Measurements from ENCODE around the gene DOCK3.

DOCK3 gene

DNA sequence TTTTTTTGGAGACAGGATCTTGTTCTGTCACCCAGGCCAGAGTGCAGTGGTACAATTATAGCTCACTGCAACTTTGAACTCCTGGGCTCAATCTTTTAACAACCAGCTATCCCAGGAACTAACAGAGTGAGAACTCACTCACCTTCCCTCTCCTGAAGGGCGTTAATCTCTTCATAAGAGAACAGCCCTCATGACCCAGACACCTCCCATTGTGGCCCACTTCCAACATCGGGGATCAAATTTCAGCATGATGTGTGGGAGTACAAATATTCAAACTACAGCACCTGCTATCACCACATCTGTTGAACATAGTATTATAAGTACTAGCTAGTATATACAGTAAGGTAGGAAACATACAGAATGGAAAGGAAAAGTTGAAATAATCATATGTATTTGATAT, 132.5 kb downstream of the DOCK3 start:
- Histone ChIP-seq H3K27ac (replicated peaks) (no peak overlapping the region), H3K4me3 (replicated peaks; ENCODE audit: insufficient read depth, low read length) (no peak overlapping the region), H3K27me3 (ENCODE audit: insufficient read depth, poor library complexity, severe bottlenecking) (no peaks in the 10 kb centered on the region)
- no peak for DNase-seq (ENCODE audit: low read depth in 1 of 2, low spot score in 1 of 2)
- TF ChIP-seq POLR2AphosphoS5 (IDR thresholded peaks at IDR 0.05; ENCODE audit: low read depth) (no peak), SPI1 (IDR thresholded peaks at IDR 0.05; ENCODE audit: borderline replicate concordance, low read depth) (no peak), GABPA (IDR thresholded peaks at IDR 0.05; ENCODE audit: low read depth) (no peak)
- TF ChIP-seq, protein P1, sequence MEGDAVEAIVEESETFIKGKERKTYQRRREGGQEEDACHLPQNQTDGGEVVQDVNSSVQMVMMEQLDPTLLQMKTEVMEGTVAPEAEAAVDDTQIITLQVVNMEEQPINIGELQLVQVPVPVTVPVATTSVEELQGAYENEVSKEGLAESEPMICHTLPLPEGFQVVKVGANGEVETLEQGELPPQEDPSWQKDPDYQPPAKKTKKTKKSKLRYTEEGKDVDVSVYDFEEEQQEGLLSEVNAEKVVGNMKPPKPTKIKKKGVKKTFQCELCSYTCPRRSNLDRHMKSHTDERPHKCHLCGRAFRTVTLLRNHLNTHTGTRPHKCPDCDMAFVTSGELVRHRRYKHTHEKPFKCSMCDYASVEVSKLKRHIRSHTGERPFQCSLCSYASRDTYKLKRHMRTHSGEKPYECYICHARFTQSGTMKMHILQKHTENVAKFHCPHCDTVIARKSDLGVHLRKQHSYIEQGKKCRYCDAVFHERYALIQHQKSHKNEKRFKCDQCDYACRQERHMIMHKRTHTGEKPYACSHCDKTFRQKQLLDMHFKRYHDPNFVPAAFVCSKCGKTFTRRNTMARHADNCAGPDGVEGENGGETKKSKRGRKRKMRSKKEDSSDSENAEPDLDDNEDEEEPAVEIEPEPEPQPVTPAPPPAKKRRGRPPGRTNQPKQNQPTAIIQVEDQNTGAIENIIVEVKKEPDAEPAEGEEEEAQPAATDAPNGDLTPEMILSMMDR (IDR thresholded peaks at IDR 0.05; ENCODE audit: insufficient read depth, low read length) = no peak
- TF ChIP-seq, protein P2, sequence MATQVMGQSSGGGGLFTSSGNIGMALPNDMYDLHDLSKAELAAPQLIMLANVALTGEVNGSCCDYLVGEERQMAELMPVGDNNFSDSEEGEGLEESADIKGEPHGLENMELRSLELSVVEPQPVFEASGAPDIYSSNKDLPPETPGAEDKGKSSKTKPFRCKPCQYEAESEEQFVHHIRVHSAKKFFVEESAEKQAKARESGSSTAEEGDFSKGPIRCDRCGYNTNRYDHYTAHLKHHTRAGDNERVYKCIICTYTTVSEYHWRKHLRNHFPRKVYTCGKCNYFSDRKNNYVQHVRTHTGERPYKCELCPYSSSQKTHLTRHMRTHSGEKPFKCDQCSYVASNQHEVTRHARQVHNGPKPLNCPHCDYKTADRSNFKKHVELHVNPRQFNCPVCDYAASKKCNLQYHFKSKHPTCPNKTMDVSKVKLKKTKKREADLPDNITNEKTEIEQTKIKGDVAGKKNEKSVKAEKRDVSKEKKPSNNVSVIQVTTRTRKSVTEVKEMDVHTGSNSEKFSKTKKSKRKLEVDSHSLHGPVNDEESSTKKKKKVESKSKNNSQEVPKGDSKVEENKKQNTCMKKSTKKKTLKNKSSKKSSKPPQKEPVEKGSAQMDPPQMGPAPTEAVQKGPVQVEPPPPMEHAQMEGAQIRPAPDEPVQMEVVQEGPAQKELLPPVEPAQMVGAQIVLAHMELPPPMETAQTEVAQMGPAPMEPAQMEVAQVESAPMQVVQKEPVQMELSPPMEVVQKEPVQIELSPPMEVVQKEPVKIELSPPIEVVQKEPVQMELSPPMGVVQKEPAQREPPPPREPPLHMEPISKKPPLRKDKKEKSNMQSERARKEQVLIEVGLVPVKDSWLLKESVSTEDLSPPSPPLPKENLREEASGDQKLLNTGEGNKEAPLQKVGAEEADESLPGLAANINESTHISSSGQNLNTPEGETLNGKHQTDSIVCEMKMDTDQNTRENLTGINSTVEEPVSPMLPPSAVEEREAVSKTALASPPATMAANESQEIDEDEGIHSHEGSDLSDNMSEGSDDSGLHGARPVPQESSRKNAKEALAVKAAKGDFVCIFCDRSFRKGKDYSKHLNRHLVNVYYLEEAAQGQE (IDR thresholded peaks at IDR 0.05; ENCODE audit: insufficient replicate concordance, low read depth) = no peak

DNA sequence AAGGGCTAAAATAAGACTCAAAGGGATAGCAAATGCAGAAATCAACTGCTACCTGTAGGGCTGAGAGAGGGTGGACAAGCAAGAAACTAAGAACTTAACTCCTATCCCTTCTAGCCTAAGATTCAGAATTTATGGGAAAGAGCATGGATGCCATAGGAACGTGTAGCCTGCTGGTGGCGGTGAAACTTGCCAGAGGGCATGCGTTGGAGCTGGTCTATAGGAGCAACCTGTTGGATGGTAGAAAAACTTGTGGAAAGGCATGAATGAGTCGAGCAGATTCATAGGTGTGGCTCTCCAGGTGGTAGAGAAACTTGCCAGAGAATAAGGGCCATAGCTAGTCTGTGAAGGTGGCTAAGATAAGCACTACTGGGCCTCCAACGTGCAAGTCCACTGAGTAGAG, 137.2 kb downstream of the DOCK3 start:
- Histone ChIP-seq H3K27me3 (ENCODE audit: insufficient read depth, poor library complexity, severe bottlenecking) (no peaks in the 10 kb centered on the region), H3K4me3 (replicated peaks; ENCODE audit: insufficient read depth, low read length) (no peak overlapping the region), H3K27ac (replicated peaks) (no peak overlapping the region)
- TF ChIP-seq, protein P2 (IDR thresholded peaks at IDR 0.05; ENCODE audit: insufficient replicate concordance, low read depth) = no peak
- TF ChIP-seq GABPA (IDR thresholded peaks at IDR 0.05; ENCODE audit: low read depth) = no peak
- no peak for TF ChIP-seq POLR2AphosphoS5 (IDR thresholded peaks at IDR 0.05; ENCODE audit: low read depth)
- TF ChIP-seq, protein P1 (IDR thresholded peaks at IDR 0.05; ENCODE audit: insufficient read depth, low read length) = no peak
- TF ChIP-seq SPI1 (IDR thresholded peaks at IDR 0.05; ENCODE audit: borderline replicate concordance, low read depth) = no peak
- no peak for DNase-seq (ENCODE audit: low read depth in 1 of 2, low spot score in 1 of 2)

DNA sequence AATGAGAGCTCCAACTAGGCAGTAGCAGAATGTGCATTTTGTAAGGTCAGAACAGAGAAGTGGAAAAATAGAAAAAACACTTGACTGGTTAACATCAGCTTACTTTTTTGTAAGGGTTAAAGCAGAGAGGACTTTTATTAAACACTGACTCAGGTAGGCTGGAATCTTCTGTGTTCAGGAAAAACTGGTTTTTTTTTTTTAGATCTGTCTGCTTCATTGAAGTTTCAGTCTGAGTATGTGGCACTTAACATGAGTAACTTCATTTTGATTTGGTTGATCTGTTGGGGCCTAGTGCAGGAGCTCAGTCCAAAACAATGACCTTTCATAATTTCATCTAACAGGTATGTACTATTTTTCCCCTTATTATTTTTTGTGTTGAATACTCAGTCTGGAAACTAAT, 141.1 kb downstream of the DOCK3 start:
- H3K27me3 ChIP-seq (ENCODE audit: insufficient read depth, poor library complexity, severe bottlenecking) = no peaks in the 10 kb centered on the region
- H3K4me3 ChIP-seq (replicated peaks; ENCODE audit: insufficient read depth, low read length) = no peak overlapping the region
- H3K27ac ChIP-seq (replicated peaks) = no peak overlapping the region
- TF ChIP-seq GABPA (IDR thresholded peaks at IDR 0.05; ENCODE audit: low read depth) (no peak), POLR2AphosphoS5 (IDR thresholded peaks at IDR 0.05; ENCODE audit: low read depth) (no peak), SPI1 (IDR thresholded peaks at IDR 0.05; ENCODE audit: borderline replicate concordance, low read depth) (no peak)
- TF ChIP-seq, protein P2 (IDR thresholded peaks at IDR 0.05; ENCODE audit: insufficient replicate concordance, low read depth) = no peak
- TF ChIP-seq, protein P1 (IDR thresholded peaks at IDR 0.05; ENCODE audit: insufficient read depth, low read length) = no peak
- DNase-seq (ENCODE audit: low read depth in 1 of 2, low spot score in 1 of 2) = no peak

Data from HL-60 (cell line).